Measurements from ENCODE around the gene ATRNL1. TPM values are rescaled to one million over a fixed set of nuclear protein-coding genes. Genes with fewer than 3 reads are reported as not detected.
"Not testable (repeated sequence)": the region's sequence is repeated elsewhere in the genome, so short reads cannot be mapped to it uniquely, and the experiment has no call there.

The ATRNL1 gene
- total RNA-seq, 1 donor from 2014 or later, result 7.8 TPM

- Histone ChIP-seq H3K27me3 (ENCODE audit: control insufficient read depth in 3 of 3, insufficient read depth in 3 of 3, low read length in 3 of 3) (no peaks in the 10 kb centered on the region), H3K9ac (ENCODE audit: low read depth in 1 of 3, low read length in 3 of 3) (no peak overlapping the region), H3K4me1 (ENCODE audit: control insufficient read depth in 3 of 3, insufficient read depth in 3 of 3, low read length in 3 of 3) (no peaks in the 10 kb centered on the region), H3K4me3 (ENCODE audit: low read length in 3 of 3) (no peak overlapping the region), H3K27ac (ENCODE audit: low read depth, low read length) (no peak overlapping the region), H3K36me3 (ENCODE audit: control insufficient read depth in 3 of 3, insufficient read depth in 3 of 3, low read length in 3 of 3) (no peaks in the 10 kb centered on the region), H3K9me3 (ENCODE audit: control insufficient read depth in 3 of 3, low read length in 3 of 3) (no peaks in the 10 kb centered on the region)
These were observed 185.1 kb downstream of the ATRNL1 start for GRCh38 chr10:115278294-115278693.

- H3K27ac ChIP-seq (ENCODE audit: low read depth, low read length), result no peak overlapping the region
- no peaks in the 10 kb centered on the region for H3K36me3 ChIP-seq (ENCODE audit: control insufficient read depth in 3 of 3, insufficient read depth in 3 of 3, low read length in 3 of 3)
- H3K4me1 ChIP-seq (ENCODE audit: control insufficient read depth in 3 of 3, insufficient read depth in 3 of 3, low read length in 3 of 3), result no peaks in the 10 kb centered on the region
- no peaks in the 10 kb centered on the region for H3K27me3 ChIP-seq (ENCODE audit: control insufficient read depth in 3 of 3, insufficient read depth in 3 of 3, low read length in 3 of 3)
- H3K9ac ChIP-seq (ENCODE audit: low read depth in 1 of 3, low read length in 3 of 3), result no peak overlapping the region
- H3K9me3 ChIP-seq (ENCODE audit: control insufficient read depth in 3 of 3, low read length in 3 of 3), result peaks cover 0 to 7% (median 2%) of the 10 kb centered on the region in 3 donors
- no peak overlapping the region for H3K4me3 ChIP-seq (ENCODE audit: low read length in 3 of 3)
These were observed 202.1 kb downstream of the ATRNL1 start for GRCh38 chr10:115295213-115295805.

- no peaks in the 10 kb centered on the region for H3K36me3 ChIP-seq (ENCODE audit: control insufficient read depth in 3 of 3, insufficient read depth in 3 of 3, low read length in 3 of 3)
- no peak overlapping the region for H3K9ac ChIP-seq (ENCODE audit: low read depth in 1 of 3, low read length in 3 of 3)
- H3K27ac ChIP-seq (ENCODE audit: low read depth, low read length), result no peak overlapping the region
- H3K9me3 ChIP-seq (ENCODE audit: control insufficient read depth in 3 of 3, low read length in 3 of 3), result no peaks in the 10 kb centered on the region
- no peaks in the 10 kb centered on the region for H3K4me1 ChIP-seq (ENCODE audit: control insufficient read depth in 3 of 3, insufficient read depth in 3 of 3, low read length in 3 of 3)
- H3K4me3 ChIP-seq (ENCODE audit: low read length in 3 of 3), result no peak overlapping the region
- no peaks in the 10 kb centered on the region for H3K27me3 ChIP-seq (ENCODE audit: control insufficient read depth in 3 of 3, insufficient read depth in 3 of 3, low read length in 3 of 3)
These were observed 206.9 kb downstream of the ATRNL1 start for GRCh38 chr10:115300080-115300479.

GRCh38 chr10:115319669-115320068, 226.5 kb downstream of the ATRNL1 start:
- not testable (repeated sequence) for H3K27ac ChIP-seq (ENCODE audit: low read depth, low read length); H3K4me1 ChIP-seq (ENCODE audit: control insufficient read depth in 3 of 3, insufficient read depth in 3 of 3, low read length in 3 of 3); H3K9ac ChIP-seq (ENCODE audit: low read depth in 1 of 3, low read length in 3 of 3); H3K9me3 ChIP-seq (ENCODE audit: control insufficient read depth in 3 of 3, low read length in 3 of 3); H3K27me3 ChIP-seq (ENCODE audit: control insufficient read depth in 3 of 3, insufficient read depth in 3 of 3, low read length in 3 of 3); H3K36me3 ChIP-seq (ENCODE audit: control insufficient read depth in 3 of 3, insufficient read depth in 3 of 3, low read length in 3 of 3); H3K4me3 ChIP-seq (ENCODE audit: low read length in 3 of 3)

GRCh38 chr10:115321360-115321759, 228.2 kb downstream of the ATRNL1 start:
- Histone ChIP-seq H3K27ac (ENCODE audit: low read depth, low read length) (no peak overlapping the region), H3K4me3 (ENCODE audit: low read length in 3 of 3) (no peak overlapping the region), H3K4me1 (ENCODE audit: control insufficient read depth in 3 of 3, insufficient read depth in 3 of 3, low read length in 3 of 3) (no peaks in the 10 kb centered on the region), H3K36me3 (ENCODE audit: control insufficient read depth in 3 of 3, insufficient read depth in 3 of 3, low read length in 3 of 3) (no peaks in the 10 kb centered on the region), H3K27me3 (ENCODE audit: control insufficient read depth in 3 of 3, insufficient read depth in 3 of 3, low read length in 3 of 3) (no peaks in the 10 kb centered on the region), H3K9ac (ENCODE audit: low read depth in 1 of 3, low read length in 3 of 3) (no peak overlapping the region), H3K9me3 (ENCODE audit: control insufficient read depth in 3 of 3, low read length in 3 of 3) (no peaks in the 10 kb centered on the region)

GRCh38 chr10:115328331-115328730, 235.2 kb downstream of the ATRNL1 start:
- Histone ChIP-seq H3K4me1 (ENCODE audit: control insufficient read depth in 3 of 3, insufficient read depth in 3 of 3, low read length in 3 of 3) (no peaks in the 10 kb centered on the region), H3K27me3 (ENCODE audit: control insufficient read depth in 3 of 3, insufficient read depth in 3 of 3, low read length in 3 of 3) (no peaks in the 10 kb centered on the region), H3K27ac (ENCODE audit: low read depth, low read length) (no peak overlapping the region), H3K9ac (ENCODE audit: low read depth in 1 of 3, low read length in 3 of 3) (no peak overlapping the region), H3K4me3 (ENCODE audit: low read length in 3 of 3) (no peak overlapping the region), H3K9me3 (ENCODE audit: control insufficient read depth in 3 of 3, low read length in 3 of 3) (no peaks in the 10 kb centered on the region), H3K36me3 (ENCODE audit: control insufficient read depth in 3 of 3, insufficient read depth in 3 of 3, low read length in 3 of 3) (no peaks in the 10 kb centered on the region)

- Histone ChIP-seq H3K27ac (ENCODE audit: low read depth, low read length) (no peak overlapping the region), H3K9me3 (ENCODE audit: control insufficient read depth in 3 of 3, low read length in 3 of 3) (no peaks in the 10 kb centered on the region), H3K4me3 (ENCODE audit: low read length in 3 of 3) (no peak overlapping the region), H3K4me1 (ENCODE audit: control insufficient read depth in 3 of 3, insufficient read depth in 3 of 3, low read length in 3 of 3) (no peaks in the 10 kb centered on the region), H3K27me3 (ENCODE audit: control insufficient read depth in 3 of 3, insufficient read depth in 3 of 3, low read length in 3 of 3) (no peaks in the 10 kb centered on the region), H3K9ac (ENCODE audit: low read depth in 1 of 3, low read length in 3 of 3) (no peak overlapping the region), H3K36me3 (ENCODE audit: control insufficient read depth in 3 of 3, insufficient read depth in 3 of 3, low read length in 3 of 3) (no peaks in the 10 kb centered on the region)
These were observed 242.2 kb downstream of the ATRNL1 start for GRCh38 chr10:115335366-115335765.

- Histone ChIP-seq H3K4me3 (ENCODE audit: low read length in 3 of 3) (no peak overlapping the region), H3K27me3 (ENCODE audit: control insufficient read depth in 3 of 3, insufficient read depth in 3 of 3, low read length in 3 of 3) (no peaks in the 10 kb centered on the region), H3K9me3 (ENCODE audit: control insufficient read depth in 3 of 3, low read length in 3 of 3) (peaks cover 0 to 2% (median 0%) of the 10 kb centered on the region in 3 donors), H3K4me1 (ENCODE audit: control insufficient read depth in 3 of 3, insufficient read depth in 3 of 3, low read length in 3 of 3) (no peaks in the 10 kb centered on the region), H3K9ac (ENCODE audit: low read depth in 1 of 3, low read length in 3 of 3) (no peak overlapping the region), H3K36me3 (ENCODE audit: control insufficient read depth in 3 of 3, insufficient read depth in 3 of 3, low read length in 3 of 3) (no peaks in the 10 kb centered on the region), H3K27ac (ENCODE audit: low read depth, low read length) (no peak overlapping the region)
These were observed 262.1 kb downstream of the ATRNL1 start for GRCh38 chr10:115355162-115355760.

- H3K27me3 ChIP-seq (ENCODE audit: control insufficient read depth in 3 of 3, insufficient read depth in 3 of 3, low read length in 3 of 3); H3K36me3 ChIP-seq (ENCODE audit: control insufficient read depth in 3 of 3, insufficient read depth in 3 of 3, low read length in 3 of 3); H3K9ac ChIP-seq (ENCODE audit: low read depth in 1 of 3, low read length in 3 of 3); H3K27ac ChIP-seq (ENCODE audit: low read depth, low read length); H3K9me3 ChIP-seq (ENCODE audit: control insufficient read depth in 3 of 3, low read length in 3 of 3); H3K4me3 ChIP-seq (ENCODE audit: low read length in 3 of 3); H3K4me1 ChIP-seq (ENCODE audit: control insufficient read depth in 3 of 3, insufficient read depth in 3 of 3, low read length in 3 of 3): not testable (repeated sequence)
These were observed 274.8 kb downstream of the ATRNL1 start for GRCh38 chr10:115367920-115368319.

- Histone ChIP-seq H3K9ac (ENCODE audit: low read depth in 1 of 3, low read length in 3 of 3) (no peak overlapping the region), H3K4me1 (ENCODE audit: control insufficient read depth in 3 of 3, insufficient read depth in 3 of 3, low read length in 3 of 3) (no peaks in the 10 kb centered on the region), H3K4me3 (ENCODE audit: low read length in 3 of 3) (no peak overlapping the region), H3K36me3 (ENCODE audit: control insufficient read depth in 3 of 3, insufficient read depth in 3 of 3, low read length in 3 of 3) (no peaks in the 10 kb centered on the region), H3K27me3 (ENCODE audit: control insufficient read depth in 3 of 3, insufficient read depth in 3 of 3, low read length in 3 of 3) (no peaks in the 10 kb centered on the region), H3K9me3 (ENCODE audit: control insufficient read depth in 3 of 3, low read length in 3 of 3) (no peaks in the 10 kb centered on the region), H3K27ac (ENCODE audit: low read depth, low read length) (no peak overlapping the region)
These were observed 285.9 kb downstream of the ATRNL1 start for GRCh38 chr10:115379064-115379463.

Data from skeletal muscle tissue (tissue), 4 donors.